HFFc6 (cell line): ENCODE measurements around the gene LYPD6. TPM values are rescaled to one million over a fixed set of nuclear protein-coding genes. Genes with fewer than 3 reads are reported as not detected.
"Not testable (repeated sequence)": the region's sequence is repeated elsewhere in the genome, so short reads cannot be mapped to it uniquely, and the experiment has no call there.

Experiments
- DNase-seq: peaks from one replicate; pipeline ENCODE4 v3.0.0-alpha.2; 2018
- H3K27ac Mint-ChIP-seq: 2 replicates; pipeline ENCODE4 v1.8.0; 2020; ENCODE audit warnings: mild to moderate bottlenecking, mixed read lengths
- H3K27me3 Mint-ChIP-seq: 2 replicates; pipeline ENCODE4 v1.8.0; 2021; ENCODE audit warnings: mild to moderate bottlenecking, moderate library complexity, mixed read lengths; ENCODE audit not compliant: insufficient read depth
- H3K36me3 Mint-ChIP-seq: 2 replicates; pipeline ENCODE4 v1.8.0; 2021; ENCODE audit warnings: low read depth, mixed read lengths
- H3K4me1 Mint-ChIP-seq: 2 replicates; pipeline ENCODE4 v1.8.0; 2020; ENCODE audit warnings: low read depth, mixed read lengths
- H3K4me3 Mint-ChIP-seq: 2 replicates; pipeline ENCODE4 v1.8.0; 2020; ENCODE audit warnings: mild to moderate bottlenecking, moderate library complexity, mixed read lengths
- H3K9me3 Mint-ChIP-seq: 2 replicates; pipeline ENCODE4 v1.8.0; 2020; ENCODE audit warnings: mild to moderate bottlenecking, mixed read lengths
- total RNA-seq, 6 experiments: library from RNA; stranded (reverse); fragmentation: NEBNext Ultra II Directional; extraction: Animal tissue kit (Norgen Biotek cat#: 25700); gene quantifications; 2 replicates in 1 of 6; 3 replicates in 5 of 6; pipeline ENCODE4 v1.2.3, GENCODE V29; 2021
- TF ChIP-seq, protein P1 (sequence below): fragments of 200-600 bp; sonication (generic); IDR thresholded peaks from 2 replicates; pipeline ENCODE4 v1.5.0; 2021; ENCODE audit warnings: antibody characterized with exemption, mild to moderate bottlenecking

Gene LYPD6
- total RNA-seq, 6 experiments from 2014 or later: 16.7 to 29.4 (median 22.4) TPM

DNA sequence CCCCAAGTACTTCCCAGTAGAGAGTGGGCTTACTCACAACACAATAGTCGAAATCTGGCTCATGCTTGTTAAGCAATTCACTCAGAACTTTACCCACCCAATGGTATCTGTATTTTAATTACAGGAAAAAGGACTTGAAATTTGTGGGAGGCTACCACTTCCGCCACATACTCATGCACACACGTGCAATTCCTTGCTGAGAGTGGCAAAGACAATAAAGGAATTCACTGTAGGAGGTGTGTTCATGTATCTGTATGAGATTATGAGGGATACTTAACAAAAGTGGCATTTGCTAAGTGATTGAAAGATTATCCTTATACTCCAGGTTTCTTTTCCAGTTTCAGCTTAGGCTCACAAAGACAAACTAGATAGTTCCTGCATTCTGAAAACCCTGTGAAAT is 14.9 kb upstream of the LYPD6 start:
- H3K27me3 Mint-ChIP-seq: peaks cover 6% of the 10 kb centered on the region; the same call in 1 of the 2 replicates
- DNase-seq: no peak
- H3K36me3 Mint-ChIP-seq: no peaks in the 10 kb centered on the region; the same call in 1 of the 2 replicates
- no peak overlapping the region for H3K4me3 Mint-ChIP-seq
- H3K27ac Mint-ChIP-seq: no peak overlapping the region
- TF ChIP-seq, protein P1, sequence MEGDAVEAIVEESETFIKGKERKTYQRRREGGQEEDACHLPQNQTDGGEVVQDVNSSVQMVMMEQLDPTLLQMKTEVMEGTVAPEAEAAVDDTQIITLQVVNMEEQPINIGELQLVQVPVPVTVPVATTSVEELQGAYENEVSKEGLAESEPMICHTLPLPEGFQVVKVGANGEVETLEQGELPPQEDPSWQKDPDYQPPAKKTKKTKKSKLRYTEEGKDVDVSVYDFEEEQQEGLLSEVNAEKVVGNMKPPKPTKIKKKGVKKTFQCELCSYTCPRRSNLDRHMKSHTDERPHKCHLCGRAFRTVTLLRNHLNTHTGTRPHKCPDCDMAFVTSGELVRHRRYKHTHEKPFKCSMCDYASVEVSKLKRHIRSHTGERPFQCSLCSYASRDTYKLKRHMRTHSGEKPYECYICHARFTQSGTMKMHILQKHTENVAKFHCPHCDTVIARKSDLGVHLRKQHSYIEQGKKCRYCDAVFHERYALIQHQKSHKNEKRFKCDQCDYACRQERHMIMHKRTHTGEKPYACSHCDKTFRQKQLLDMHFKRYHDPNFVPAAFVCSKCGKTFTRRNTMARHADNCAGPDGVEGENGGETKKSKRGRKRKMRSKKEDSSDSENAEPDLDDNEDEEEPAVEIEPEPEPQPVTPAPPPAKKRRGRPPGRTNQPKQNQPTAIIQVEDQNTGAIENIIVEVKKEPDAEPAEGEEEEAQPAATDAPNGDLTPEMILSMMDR: no peak
- H3K9me3 Mint-ChIP-seq: no peaks in the 10 kb centered on the region
- H3K4me1 Mint-ChIP-seq: peaks cover 16% of the 10 kb centered on the region

DNA sequence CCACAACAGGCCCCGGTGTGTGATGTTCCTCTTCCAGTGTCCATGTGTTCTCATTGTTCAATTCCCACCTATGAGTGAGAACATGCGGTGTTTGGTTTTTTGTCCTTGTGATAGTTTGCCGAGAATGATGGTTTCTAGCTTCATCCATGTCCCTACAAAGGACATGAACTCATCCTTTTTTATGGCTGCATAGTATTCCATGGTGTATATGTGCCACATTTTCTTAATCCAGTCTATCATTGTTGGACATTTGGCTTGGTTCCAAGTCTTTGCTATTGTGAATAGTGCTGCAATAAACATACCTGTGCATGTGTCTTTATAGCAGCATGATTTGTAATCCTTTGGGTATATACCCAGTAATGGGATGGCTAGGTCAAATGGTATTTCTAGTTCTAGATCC is 11.8 kb upstream of the LYPD6 start:
- H3K4me1 Mint-ChIP-seq: peaks cover 11% of the 10 kb centered on the region
- H3K4me3 Mint-ChIP-seq, H3K27me3 Mint-ChIP-seq, H3K9me3 Mint-ChIP-seq, H3K36me3 Mint-ChIP-seq, H3K27ac Mint-ChIP-seq, DNase-seq: not testable (repeated sequence)

DNA sequence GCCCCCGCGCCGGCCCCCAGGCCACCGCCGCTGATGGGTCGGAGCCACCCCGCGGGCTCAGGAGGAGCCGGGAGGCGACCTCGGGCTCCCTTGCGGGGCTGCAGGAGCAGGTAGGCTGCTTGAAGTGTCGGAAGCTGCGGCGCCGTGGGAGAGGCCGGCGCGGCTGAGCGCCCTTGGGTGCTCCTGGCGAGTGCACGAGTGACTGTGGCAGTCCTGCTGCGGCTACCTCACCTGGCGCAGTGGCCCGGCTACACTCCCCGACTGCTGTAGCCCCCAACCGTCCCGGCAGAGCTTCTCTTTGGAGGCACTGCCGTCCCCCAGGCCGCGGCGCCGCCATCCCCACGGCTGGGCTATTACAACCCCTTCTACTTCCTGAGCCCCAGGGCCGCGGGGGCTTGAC is 10.0 kb upstream of the LYPD6 start:
- no peaks in the 10 kb centered on the region; the same call in 1 of the 2 replicates for H3K27me3 Mint-ChIP-seq
- TF ChIP-seq, protein P1: no peak
- H3K27ac Mint-ChIP-seq: no peak overlapping the region
- no peak for DNase-seq
- no peaks in the 10 kb centered on the region for H3K9me3 Mint-ChIP-seq
- H3K36me3 Mint-ChIP-seq: no peaks in the 10 kb centered on the region; the same call in 1 of the 2 replicates
- peaks cover 6% of the 10 kb centered on the region; the same call in 1 of the 2 replicates for H3K4me1 Mint-ChIP-seq
- no peak overlapping the region for H3K4me3 Mint-ChIP-seq

DNA sequence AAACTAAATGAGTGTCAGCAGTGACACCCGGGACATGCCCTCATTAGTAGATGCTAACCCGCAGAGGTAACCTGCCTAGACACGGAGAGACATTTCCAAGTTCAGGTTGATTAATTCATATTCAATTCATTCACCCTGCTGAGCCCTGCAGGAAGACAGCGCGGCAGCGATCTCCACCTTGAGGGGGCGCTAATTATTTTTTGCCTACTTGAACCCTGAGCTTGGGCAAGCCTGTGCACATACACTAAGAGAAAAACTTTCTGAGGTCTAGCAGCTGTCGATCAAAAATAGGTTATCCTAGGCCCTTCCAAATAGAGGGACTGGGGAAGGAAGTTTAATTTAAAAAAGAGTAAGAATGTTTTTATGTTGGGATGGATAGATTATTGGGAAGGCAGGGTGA is 1.3 kb upstream of the LYPD6 start:
- Mint-ChIP-seq H3K27ac (peak overlapping the region; percentile 12; the same call in 1 of the 2 replicates), H3K4me1 (peaks cover 40% of the 10 kb centered on the region), H3K4me3 (peak overlapping the region; percentile 87), H3K9me3 (no peaks in the 10 kb centered on the region), H3K27me3 (no peaks in the 10 kb centered on the region; the same call in 1 of the 2 replicates), H3K36me3 (peaks cover 10% of the 10 kb centered on the region)
- no peak for DNase-seq
- TF ChIP-seq, protein P1: peak; percentile 65

DNA sequence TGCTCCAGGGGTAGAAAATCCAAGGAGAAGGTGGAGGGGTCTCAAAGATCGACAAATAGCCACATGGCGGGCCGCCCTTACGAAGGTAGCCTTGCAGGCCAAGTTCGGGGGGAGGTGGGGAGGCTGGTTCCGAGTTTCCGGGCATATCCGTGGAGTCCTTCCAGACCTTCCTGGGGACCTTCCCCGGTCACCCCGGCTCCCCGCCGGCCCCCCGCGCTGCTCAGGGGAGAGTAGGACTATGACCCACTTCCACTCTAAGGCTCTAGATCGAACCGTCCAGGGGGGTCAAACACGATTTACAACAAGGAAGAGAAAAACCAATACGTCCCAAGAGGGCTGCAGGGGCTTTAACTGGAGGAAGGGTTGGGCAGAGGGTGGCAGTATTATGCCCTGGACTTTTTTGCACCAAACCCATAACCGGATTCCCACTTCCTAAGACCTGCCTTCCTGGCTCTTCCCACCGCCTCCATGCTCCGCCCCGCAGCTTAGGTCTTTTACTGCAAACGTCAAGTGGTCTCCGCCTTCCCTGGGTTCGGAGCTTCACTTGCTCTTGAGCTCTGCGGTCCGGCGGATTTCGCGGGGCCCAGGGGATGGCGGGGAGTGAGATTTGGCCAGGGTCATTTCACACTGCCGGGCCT is 779 bp upstream of the LYPD6 start:
- H3K9me3 Mint-ChIP-seq: no peaks in the 10 kb centered on the region
- peak overlapping the region; percentile 87 for H3K4me3 Mint-ChIP-seq
- H3K27ac Mint-ChIP-seq: peak overlapping the region; percentile 63
- TF ChIP-seq, protein P1: no peak
- no peaks in the 10 kb centered on the region; the same call in 1 of the 2 replicates for H3K27me3 Mint-ChIP-seq
- DNase-seq: peak; percentile 48
- peaks cover 45% of the 10 kb centered on the region for H3K4me1 Mint-ChIP-seq
- peaks cover 15% of the 10 kb centered on the region for H3K36me3 Mint-ChIP-seq

DNA sequence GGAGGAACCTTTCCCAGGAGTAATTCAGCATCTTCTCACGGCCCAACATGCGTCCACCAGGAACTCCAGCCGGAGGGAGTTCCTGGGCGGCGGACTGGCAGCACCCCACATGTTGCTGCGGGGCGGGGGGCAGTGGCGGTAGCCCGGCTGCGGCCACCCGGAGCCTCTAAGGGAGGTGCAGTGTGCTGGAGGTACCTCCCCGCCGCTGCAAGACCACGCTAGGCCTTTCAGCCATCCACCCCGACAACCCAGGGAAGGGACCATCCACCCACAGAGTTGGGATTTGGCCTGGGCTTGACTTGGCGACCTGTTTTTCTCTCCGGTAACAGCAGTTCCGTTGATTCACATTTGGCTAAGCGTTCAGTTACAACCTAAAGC is 625 bp downstream of the LYPD6 start:
- Mint-ChIP-seq H3K4me1 (peaks cover 50% of the 10 kb centered on the region), H3K27ac (peak overlapping the region; percentile 65), H3K4me3 (peak overlapping the region; percentile 90), H3K27me3 (peaks cover 2% of the 10 kb centered on the region; the same call in 1 of the 2 replicates), H3K9me3 (no peaks in the 10 kb centered on the region), H3K36me3 (peaks cover 15% of the 10 kb centered on the region)
- TF ChIP-seq, protein P1: no peak
- DNase-seq: no peak
